ENCODE measurements around the gene DGKB. TPM values are rescaled to one million over a fixed set of nuclear protein-coding genes. Genes with fewer than 3 reads are reported as not detected.

The DGKB gene
- total and polyA plus RNA-seq, 2 of the 8 experiments (the other 6 are each of a cell fraction or from before 2014, with no cell fraction given): 1.9 to 2.6 TPM

DNA sequence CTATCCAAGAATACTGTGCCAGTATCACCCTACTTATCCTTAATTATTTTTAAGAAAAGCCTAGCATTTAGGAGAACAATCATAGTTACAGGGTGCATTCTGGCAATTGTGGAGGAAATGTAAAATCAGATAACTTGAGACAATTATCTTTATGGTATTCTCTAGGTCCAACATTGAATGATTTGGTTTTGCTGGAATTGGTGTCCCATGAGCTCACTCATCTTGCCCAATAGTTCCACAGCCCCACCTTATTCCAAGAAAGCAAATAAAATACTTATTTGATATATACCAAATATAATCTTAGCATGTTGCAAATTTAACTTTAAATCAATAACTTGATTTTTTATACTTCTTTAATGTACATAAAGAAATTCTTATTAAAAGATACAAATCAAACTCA, 65.3 kb downstream of the DGKB start:
- Histone ChIP-seq H3K4me2 (ENCODE audit: insufficient read depth in 1 of 2, low read depth in 2 of 2, low read length in 2 of 2) (no peak overlapping the region), H3K18ac (ENCODE audit: extremely low read depth, low read length) (no peak overlapping the region), H3K79me2 (ENCODE audit: control insufficient read depth in 1 of 2, insufficient read depth in 2 of 2, low read length in 2 of 2) (no peaks in the 10 kb centered on the region), H2BK120ac (replicated peaks; ENCODE audit: low read depth, low read length) (no peak overlapping the region), H3K4me1 (replicated peaks in 1 of 4; ENCODE audit: control insufficient read depth in 3 of 4, insufficient read depth in 4 of 4, low read length in 3 of 4) (peaks cover 2 to 23% (median 14%) of the 10 kb centered on the region in 4 experiments; a peak in 4 of 7 replicates), H3K79me1 (ENCODE audit: low read depth, low read length) (no peaks in the 10 kb centered on the region), H2BK12ac (ENCODE audit: low read depth, low read length) (no peak overlapping the region), H3K36me3 (ENCODE audit: control insufficient read depth in 2 of 4, insufficient read depth in 4 of 4, low read length in 3 of 4) (no peaks in the 10 kb centered on the region), H3K23me2 (ENCODE audit: low read depth, low read length) (peaks cover 3% of the 10 kb centered on the region; the same call in 1 of the 2 replicates), H3K56ac (replicated peaks; ENCODE audit: insufficient read length, low read depth, low read length) (no peak overlapping the region), H3K14ac (ENCODE audit: insufficient read length) (no peak overlapping the region), H3K4ac (replicated peaks; ENCODE audit: insufficient read length, low read depth, low read length) (no peak overlapping the region), H3K9me3 (ENCODE audit: insufficient read depth in 2 of 2, low read depth in 1 of 2, low read length in 1 of 2) (no peaks in the 10 kb centered on the region), H4K5ac (ENCODE audit: insufficient read length, low read depth, low read length) (no peak overlapping the region), H2AK5ac (ENCODE audit: low read depth, low read length) (no peak overlapping the region), H3K23ac (ENCODE audit: insufficient read length) (no peak overlapping the region), H3K27me3 (replicated peaks in 1 of 4; ENCODE audit: control insufficient read depth in 3 of 4, extremely low read depth in 1 of 4, insufficient read depth in 3 of 4, low read length in 3 of 4) (no peaks in the 10 kb centered on the region), H2BK20ac (ENCODE audit: low read length) (no peak overlapping the region), H3K27ac (ENCODE audit: low read depth, low read length) (no peak overlapping the region), H4K8ac (ENCODE audit: extremely low read depth, insufficient read depth, low read length) (no peak overlapping the region), H4K20me1 (replicated peaks in 1 of 2; ENCODE audit: control insufficient read depth in 1 of 2, insufficient read depth in 2 of 2, low read length in 2 of 2) (no peaks in the 10 kb centered on the region), H2AFZ (ENCODE audit: low read length) (no peak overlapping the region), H3K4me3 (ENCODE audit: extremely low read depth in 1 of 4, insufficient read depth in 2 of 4, low read depth in 3 of 4, low read length in 4 of 4) (no peak overlapping the region), H3K9ac (replicated peaks in 1 of 4; ENCODE audit: extremely low read depth in 1 of 4, low read depth in 3 of 4, low read length in 3 of 4) (no peak overlapping the region), H2BK15ac (ENCODE audit: low read length) (no peak overlapping the region), H2BK5ac (ENCODE audit: low read depth, low read length) (no peak overlapping the region), H4K91ac (replicated peaks; ENCODE audit: insufficient read length, low read length) (no peak overlapping the region)
- DNase-seq (ENCODE audit: low read depth in 1 of 2, low spot score in 2 of 2) (no peak), FAIRE-seq (no peak)
- ChIA-PET POLR2A (ENCODE audit: partially characterized antibody) (interaction anchor here (1.5 kb wide), 1 partner anchor 66 kb away, joined by 5 read pairs; the partner anchor contains the start of gene DGKB), CTCF (ENCODE audit: partially characterized antibody) (interaction anchor here (1.7 kb wide), 1 partner anchor 14 kb away, joined by 4 read pairs; no protein-coding TSS in a partner anchor)
- TF ChIP-seq CEBPB (IDR thresholded peaks at IDR 0.05; ENCODE audit: low read depth, low read length): no peak
- no peak for TF ChIP-seq ZNF274 (IDR thresholded peaks at IDR 0.05; ENCODE audit: borderline replicate concordance, extremely low read depth, low read length)
- TF ChIP-seq CHD2 (IDR thresholded peaks at IDR 0.05; ENCODE audit: low read length): no peak
- no peak for TF ChIP-seq HDAC2 (IDR thresholded peaks at IDR 0.05; ENCODE audit: borderline replicate concordance in 1 of 2, low read depth in 2 of 2, low read length in 2 of 2)
- no peak for TF ChIP-seq ATF2 (IDR thresholded peaks at IDR 0.05; ENCODE audit: low read length)
- no peak for TF ChIP-seq YY1 (IDR thresholded peaks at IDR 0.05; ENCODE audit: low read depth, low read length)
- TF ChIP-seq SP1 (IDR thresholded peaks at IDR 0.05; ENCODE audit: low read depth, low read length): no peak
- TF ChIP-seq, protein P1, sequence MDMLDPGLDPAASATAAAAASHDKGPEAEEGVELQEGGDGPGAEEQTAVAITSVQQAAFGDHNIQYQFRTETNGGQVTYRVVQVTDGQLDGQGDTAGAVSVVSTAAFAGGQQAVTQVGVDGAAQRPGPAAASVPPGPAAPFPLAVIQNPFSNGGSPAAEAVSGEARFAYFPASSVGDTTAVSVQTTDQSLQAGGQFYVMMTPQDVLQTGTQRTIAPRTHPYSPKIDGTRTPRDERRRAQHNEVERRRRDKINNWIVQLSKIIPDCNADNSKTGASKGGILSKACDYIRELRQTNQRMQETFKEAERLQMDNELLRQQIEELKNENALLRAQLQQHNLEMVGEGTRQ (IDR thresholded peaks at IDR 0.05; ENCODE audit: low read length): no peak
- no peak for TF ChIP-seq TAF7 (optimal IDR thresholded peaks at IDR 0.05; ENCODE audit: borderline replicate concordance, low read depth, low read length)
- no peak for TF ChIP-seq GABPA (IDR thresholded peaks at IDR 0.05; ENCODE audit: borderline replicate concordance, insufficient read depth, low read length)

All from H1 (cell line).